HK-2 (cell line): Measurements from ENCODE around the gene TRAPPC2L.
"Not testable (repeated sequence)": the region's sequence is repeated elsewhere in the genome, so short reads cannot be mapped to it uniquely, and the experiment has no call there.

Experiments
- DNase-seq: peaks from one replicate; pipeline ENCODE4 v3.0.0-alpha.2; 2018; ENCODE audit not compliant: unreplicated experiment

TRAPPC2L gene

GRCh38 chr16:88878356-88878755 is 21.4 kb downstream of the TRAPPC2L start:
- no peak for DNase-seq

GRCh38 chr16:88878967-88879787 is 22.2 kb downstream of the TRAPPC2L start:
- no peak for DNase-seq

GRCh38 chr16:88879788-88880055 is 22.8 kb downstream of the TRAPPC2L start:
- no peak for DNase-seq

DNA sequence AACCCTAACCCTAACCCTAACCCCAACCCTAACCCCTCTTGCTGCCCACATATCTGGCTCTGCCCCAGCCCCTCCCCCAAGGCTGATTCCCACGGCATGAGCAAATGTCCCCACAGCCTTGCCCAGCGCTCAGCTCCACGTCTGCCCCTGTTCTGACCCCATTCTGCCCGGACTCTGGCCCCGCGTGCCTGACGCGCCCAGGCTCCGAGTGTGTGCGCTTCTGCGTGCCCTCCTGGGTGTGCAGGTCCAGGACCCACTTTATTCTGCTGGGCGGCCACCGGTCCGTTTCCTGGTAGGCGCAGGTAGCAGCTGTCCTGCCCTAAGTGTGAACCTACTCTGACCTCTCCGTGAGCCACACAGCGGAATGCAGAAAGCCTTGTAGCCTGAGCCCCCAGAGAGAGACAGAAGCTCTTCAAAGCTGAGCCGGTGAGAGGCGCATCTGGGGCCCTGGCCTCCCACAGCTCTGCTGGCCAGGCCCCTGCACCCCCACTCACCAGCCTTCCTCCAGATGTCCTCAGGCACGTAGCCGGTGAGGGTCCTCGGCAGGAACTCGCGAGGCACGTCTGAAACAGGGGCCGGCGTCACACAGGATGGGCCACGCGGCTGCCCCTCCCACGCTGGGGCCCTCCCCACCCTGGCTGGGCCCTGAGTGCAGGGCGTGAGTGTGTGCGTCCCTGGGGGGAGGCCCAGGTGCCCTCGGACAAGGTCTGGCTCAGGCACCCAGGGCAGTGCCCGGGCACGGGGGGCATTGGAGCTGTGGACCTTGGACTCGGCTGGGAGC is 23.5 kb downstream of the TRAPPC2L start:
- no peak for DNase-seq

GRCh38 chr16:88881007-88881615 is 24.2 kb downstream of the TRAPPC2L start:
- DNase-seq, result no peak

DNA sequence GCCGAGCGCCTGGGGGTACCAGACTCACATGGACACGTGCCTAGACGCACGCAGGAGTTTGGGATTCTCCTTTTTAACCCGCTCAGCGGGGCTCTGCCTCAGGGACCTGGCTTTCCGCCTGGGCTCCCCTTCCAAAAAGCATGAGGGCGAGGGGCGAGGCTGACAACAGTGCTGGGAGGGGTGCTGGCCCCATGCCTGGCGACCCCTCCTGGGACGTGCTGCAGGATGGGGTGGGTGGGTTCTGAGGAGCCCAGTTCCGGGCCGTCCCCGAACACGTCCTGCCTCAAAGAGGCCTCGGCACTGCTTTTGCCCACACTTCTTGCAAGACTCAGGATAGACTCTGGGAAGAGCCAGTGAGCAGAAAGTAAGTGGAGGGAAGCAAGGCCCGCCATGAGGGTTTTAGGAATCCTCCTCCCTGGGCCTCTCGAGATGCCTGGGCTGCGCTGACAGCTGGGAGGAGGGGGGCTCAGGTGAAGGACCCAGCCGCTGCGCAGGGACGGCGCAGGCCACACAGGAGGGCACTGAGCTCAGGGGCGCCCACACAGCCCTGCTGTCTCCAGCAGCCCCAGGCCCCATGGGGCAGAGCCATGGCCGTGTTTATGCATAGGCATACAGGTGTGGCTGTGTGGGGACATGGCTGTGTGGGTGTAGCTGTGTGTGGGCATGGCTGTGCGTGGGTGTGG is 24.9 kb downstream of the TRAPPC2L start:
- no peak for DNase-seq

DNA sequence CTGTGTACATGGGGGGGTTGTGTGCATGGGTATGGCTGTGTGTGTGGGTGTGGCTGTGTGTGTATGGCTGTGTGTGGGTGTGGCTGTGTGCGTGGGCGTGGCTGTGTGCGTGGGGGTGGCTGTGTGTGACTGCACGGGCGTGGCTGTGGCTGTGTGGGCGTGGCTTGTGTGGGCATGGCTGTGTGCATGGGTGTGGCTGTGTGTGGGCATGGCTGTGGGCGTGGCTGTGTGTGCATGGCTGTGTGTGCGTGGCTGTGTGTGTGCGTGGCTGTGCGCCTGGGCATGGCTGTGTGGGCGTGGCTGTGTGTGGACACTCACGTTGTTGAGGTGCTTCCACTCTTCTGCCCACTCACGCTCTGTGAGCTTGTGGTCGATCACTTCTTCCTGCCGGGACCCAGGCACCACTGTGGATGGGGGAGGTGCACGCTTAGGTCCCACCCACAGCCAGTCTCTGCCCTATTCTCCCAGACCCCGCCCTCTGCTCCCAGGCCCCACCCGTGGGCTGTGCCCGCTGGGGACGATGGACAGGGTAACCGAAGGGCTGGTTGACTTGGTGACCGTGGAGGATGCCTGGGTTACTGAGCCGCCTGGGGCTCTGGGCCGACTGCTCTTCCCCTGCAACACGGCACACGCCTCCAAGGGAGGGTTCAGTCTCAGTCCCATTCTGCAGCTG is 25.6 kb downstream of the TRAPPC2L start:
- DNase-seq, result no peak

GRCh38 chr16:88883117-88883895 is 26.4 kb downstream of the TRAPPC2L start:
- DNase-seq, result no peak

GRCh38 chr16:88883946-88884345 is 27.0 kb downstream of the TRAPPC2L start:
- DNase-seq, result no peak

DNA sequence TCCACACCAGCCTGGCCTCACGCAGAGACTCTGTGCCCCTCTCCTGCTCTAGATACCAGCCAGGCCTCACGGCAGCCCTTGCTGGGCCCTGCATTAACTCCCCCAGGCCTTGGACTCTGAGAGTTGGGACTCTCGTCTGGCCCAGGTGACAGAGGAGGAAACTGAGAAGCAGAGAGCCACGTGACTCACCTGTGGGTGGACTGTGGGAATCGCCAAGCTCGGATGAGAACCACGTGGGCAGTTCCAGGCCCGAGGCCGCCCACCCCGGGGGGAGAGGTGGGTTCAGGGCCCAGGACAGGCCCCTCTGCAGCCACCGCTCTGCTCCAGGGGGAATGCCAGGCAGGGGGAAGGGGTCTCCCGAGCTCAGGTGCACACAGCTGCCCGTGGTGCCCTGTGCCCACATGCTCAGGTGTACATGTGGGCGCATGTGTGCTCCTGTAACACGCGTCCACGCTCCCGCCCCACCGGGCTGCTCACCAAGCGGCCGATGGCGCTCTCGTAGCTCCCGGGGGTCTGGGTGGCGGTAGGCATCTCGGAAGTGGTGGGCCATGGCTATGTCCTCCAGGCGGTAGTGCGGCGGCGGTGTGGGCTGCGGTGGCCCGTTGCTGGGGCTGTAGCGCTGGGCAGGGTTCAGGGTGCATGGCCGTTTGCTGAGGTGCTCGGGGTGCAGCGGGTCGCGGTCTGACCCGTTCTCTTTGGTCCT is 27.8 kb downstream of the TRAPPC2L start:
- DNase-seq, result no peak

GRCh38 chr16:88885693-88886280 is 28.9 kb downstream of the TRAPPC2L start:
- DNase-seq, result no peak

DNA sequence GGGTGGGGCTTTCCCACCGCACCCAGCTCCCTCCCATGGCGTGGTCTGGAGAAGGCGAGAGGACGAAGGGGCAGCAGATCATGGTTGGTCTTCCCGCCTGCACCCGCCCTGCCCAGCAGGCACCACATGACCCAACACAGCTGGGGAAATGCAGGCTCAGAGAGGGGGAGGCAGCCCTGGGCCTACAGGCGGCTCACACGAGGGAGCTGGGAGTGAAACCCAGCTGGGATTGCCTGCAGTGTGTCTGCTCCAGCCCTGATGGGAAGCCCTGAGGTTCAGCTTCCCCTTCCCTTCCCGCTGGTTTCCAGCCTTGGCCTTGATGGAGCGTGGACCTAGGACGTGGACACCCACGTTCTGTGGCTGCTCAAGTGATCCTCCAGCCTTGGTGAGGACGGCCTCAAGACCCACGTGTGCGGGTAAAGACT is 29.5 kb downstream of the TRAPPC2L start:
- DNase-seq, result no peak

DNA sequence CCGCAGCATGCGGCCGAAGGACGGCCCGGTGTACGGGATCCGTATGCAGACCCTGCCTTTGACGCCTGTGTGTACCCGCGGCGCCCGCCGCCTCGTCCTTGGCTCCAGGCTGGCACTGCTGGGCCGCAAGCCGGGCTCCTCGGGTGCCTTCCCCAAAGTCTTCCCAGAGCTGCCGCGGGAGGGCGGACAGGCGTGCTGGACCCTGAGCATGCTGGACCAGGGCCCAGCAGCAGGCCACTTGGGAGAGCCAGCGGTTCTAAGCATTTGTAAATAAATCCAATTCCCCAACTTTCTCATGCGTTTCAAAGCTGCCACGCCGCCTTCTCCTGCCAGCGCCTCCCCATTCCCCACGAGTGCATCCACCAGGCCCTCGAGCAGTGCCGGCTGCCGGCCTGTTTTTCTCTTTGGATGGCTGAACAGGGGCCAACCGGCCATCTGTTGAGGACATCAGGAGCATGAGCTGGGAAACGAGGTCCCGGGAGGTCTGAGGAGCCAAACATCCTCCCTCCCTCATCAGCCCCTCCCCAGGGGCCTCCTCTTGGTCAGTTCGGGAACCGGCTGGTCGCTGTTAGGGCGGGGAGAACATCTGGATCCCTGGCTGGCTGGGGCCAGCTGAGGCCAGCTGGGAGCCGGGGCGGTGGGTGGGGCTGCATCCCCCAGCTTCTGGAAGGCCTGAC is 30.1 kb downstream of the TRAPPC2L start:
- no peak for DNase-seq

GRCh38 chr16:88888057-88888456 is 31.1 kb downstream of the TRAPPC2L start:
- DNase-seq, result no peak

DNA sequence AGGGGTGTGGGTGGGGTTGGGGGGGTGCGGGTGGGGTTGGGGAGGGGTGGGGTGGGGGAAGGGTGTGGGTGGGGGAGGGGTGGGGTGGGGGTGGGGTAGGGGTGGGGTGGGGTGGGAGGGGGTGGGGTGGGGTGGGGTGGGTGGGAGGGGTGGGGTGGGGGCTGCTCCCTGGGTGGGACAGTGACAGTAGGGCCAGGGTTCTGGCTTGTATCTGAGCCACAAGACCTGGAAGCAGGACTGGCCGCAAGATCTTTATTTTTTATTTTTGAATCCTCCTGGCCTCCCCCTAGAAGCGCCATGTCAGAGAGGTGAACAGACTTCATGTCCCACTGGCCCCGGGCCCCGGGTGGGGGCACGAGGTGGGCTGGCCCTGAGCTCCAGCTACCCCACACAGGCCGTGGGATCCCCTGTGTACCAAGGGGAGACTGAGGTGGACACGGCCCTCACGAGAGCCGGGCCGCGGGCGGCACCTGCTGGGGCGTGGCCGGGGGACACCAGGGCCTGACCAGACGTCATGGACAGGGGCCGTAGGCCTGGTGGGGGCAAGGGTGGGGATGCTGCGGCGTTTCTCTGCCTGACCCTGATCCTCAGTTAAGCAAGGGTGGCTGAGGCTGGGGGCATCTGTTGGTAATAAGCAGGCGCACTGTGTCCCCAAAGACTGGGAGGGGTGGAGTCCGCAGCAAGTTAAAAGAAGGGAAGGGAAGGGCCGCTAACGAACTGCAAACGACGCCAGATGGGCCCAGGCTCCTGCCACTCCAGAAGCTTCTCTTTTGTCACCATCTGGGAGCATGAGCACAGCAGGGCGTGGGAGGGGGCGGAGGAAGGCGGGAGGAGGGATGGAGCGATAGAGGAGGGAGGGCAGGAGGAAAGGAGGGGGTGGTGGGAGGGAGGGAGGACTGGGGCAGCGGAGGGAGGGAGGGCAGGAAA is 31.8 kb downstream of the TRAPPC2L start:
- DNase-seq, result no peak

DNA sequence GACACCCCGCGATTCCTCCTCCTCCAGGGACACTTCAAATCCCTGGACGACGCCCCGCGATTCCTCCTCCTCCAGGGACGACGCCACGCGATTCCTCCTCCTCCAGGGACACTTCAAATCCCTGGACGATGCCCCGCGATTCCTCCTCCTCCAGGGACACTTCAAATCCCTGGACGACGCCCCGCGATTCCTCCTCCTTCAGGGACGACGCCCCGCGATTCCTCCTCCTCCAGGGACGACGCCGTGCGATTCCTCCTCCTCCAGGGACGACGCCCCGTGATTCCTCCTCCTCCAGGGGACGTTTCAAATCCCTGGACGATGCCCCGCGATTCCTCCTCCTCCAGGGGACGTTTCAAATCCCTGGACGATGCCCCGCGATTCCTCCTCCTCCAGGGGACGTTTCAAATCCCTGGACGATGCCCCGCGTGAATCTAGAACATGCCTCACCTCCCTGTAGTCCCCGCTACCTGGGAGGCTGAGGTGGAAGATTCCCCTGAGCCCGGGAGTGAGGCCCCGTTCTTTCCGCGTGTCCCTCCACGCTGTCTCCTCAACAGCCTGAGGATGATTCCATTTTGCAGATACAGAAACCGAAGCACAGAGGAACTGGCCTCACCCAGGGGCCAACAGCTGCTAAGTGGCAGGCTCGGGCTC is 32.9 kb downstream of the TRAPPC2L start:
- DNase-seq, result not testable (repeated sequence)

DNA sequence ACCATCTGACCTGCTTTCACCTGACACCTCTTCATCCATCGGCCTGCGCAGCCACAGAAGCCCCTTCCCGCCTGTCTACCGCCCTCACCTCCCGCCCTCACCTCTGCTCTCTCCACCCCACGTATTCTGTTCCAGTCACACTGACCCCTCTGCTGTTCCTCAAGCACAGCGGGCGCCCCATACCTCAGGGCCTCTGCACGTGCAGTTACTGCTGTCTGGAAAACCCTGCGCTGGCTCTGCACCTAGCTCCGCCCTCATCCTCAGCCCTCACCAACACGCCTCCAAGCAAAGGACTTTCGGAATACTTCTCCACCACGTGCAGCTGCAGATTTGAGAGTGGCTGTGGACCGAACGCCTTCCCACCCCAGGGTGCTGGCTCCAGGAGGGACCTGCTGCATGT is 34.2 kb downstream of the TRAPPC2L start:
- DNase-seq, result no peak

- DNase-seq, result no peak
Measured at GRCh38 chr16:88892065-88892464, 35.1 kb downstream of the TRAPPC2L start.
